Iris pigment epithelial cell (primary cell): ENCODE measurements around the gene MITF.

Experiments
- DNase-seq: peaks from one replicate; pipeline ENCODE4 v3.0.0-alpha.2; 2011; ENCODE audit warnings: low read depth

Gene MITF

DNA sequence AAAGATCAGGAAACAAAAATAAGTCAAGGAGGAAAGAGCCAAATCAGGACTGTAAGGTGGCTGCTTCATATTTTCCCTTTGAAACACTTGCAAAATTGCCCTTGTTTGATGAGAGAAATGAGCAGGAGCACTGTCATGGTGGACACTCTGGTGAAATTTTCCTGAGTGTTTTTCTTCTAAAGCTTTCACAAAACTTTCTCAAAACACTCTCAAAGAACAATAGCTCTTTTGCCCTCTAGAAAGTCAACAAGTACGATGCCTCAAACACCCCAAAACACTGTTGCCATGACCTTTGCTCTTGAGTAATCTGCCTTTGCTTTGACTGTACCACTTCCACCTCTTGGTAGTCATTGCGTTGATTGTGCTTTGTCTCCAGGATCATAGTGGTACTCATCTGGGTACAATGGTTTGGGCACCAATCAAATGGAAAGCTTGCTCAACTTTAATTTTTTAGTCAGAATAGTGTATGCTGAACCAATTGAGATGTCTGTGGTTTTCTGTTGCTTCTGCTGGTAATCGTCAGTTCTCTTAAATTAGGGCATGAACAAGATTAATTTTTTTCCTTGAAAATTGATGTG, 13.2 kb upstream of the MITF start:
- no peak for DNase-seq

DNA sequence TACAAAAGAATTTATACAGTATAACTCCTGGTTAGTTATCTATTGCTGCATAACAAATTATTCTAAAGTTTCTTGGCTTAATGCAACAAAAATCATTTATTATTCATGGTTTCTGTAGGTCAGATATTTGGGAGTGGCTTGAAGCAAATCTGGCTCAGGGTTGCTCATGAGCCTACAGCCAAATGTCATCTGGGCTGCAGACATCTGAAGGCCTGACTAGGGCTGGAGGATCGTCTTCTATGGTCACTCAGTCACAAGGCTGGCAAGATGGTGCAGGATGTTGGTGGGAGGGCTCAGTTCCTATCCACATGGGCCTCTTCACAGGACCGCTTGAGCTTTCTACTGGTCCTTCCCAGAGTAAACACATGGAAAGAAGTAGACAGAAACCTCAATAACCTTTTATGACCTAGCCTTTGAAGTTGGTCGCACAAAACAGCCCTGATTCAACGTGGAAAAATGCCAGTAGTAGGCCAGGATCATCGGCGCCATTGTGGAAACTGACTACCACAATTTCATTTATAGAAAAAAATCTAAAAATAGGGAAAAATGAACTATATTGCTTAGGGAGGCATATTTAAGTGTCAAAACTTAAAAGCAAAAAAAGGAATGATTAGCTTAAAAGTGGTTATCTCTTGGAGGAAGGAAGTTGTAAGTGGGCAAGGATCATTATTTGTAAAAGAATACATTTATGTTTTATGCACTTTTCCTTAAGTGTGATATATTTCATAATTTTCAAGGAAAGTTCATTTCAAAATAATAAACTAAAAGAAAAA, 9.9 kb upstream of the MITF start:
- no peak for DNase-seq

GRCh38 chr3:69731080-69731479, 8.2 kb upstream of the MITF start:
- DNase-seq, result no peak

DNA sequence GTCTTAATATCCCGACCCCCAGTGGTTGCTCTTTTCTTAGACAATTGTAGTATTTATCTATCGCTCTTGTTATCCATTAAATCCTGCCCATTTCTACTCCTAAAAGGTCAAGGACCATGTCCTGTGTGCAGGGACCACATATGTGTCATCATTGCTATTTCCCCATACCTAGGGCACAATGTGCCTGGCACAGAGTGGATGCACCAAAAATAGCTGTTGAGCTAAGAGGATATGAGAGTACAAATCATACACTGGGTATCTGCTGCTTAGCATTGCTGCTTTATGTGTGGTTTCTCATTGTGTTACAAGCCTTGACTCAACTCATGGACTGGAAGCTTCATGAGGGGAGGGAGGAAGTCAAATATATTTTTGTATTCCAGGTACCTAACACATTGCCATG, 3.4 kb upstream of the MITF start:
- no peak for DNase-seq

DNA sequence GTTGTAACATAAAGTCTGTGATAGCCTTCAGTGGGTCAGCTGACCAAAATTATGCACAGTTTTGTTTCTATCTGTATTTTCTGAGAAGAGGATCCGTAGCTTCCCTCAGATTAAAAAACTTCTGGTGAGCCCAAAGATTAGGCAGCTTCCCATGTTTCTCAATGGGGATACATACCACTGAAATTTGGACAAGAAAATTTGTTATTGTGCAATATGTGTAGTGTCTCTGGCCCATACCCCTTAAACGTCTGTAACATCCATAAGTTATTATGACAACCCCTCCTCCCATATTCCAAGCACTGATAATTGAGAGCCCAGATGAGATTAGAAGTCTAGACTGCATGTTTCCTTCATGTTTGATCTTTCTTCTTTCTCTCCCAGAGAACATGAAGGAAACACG, 1.9 kb upstream of the MITF start:
- no peak for DNase-seq

DNA sequence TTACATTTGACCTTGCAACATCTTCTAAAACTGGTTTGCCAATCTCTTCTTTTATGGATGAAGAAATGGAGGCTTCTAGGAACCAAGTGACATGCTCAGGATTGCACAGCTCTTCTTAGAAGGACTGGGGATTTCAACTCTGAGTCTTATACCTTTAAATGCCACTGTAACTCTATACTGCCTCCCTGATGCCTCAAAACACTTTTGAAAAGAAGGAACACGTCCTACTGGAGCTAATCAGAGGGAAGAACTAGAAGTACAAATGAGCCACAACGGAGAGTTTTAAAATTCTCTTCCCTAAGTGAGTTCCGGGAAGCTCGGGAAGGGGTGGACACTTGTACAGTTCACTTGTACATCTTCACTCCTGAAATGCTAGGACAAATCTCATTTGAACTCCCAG, 949 bp upstream of the MITF start:
- DNase-seq, result peak; percentile 32

GRCh38 chr3:69738859-69739203, 433 bp upstream of the MITF start:
- peak; percentile 26 for DNase-seq

DNA sequence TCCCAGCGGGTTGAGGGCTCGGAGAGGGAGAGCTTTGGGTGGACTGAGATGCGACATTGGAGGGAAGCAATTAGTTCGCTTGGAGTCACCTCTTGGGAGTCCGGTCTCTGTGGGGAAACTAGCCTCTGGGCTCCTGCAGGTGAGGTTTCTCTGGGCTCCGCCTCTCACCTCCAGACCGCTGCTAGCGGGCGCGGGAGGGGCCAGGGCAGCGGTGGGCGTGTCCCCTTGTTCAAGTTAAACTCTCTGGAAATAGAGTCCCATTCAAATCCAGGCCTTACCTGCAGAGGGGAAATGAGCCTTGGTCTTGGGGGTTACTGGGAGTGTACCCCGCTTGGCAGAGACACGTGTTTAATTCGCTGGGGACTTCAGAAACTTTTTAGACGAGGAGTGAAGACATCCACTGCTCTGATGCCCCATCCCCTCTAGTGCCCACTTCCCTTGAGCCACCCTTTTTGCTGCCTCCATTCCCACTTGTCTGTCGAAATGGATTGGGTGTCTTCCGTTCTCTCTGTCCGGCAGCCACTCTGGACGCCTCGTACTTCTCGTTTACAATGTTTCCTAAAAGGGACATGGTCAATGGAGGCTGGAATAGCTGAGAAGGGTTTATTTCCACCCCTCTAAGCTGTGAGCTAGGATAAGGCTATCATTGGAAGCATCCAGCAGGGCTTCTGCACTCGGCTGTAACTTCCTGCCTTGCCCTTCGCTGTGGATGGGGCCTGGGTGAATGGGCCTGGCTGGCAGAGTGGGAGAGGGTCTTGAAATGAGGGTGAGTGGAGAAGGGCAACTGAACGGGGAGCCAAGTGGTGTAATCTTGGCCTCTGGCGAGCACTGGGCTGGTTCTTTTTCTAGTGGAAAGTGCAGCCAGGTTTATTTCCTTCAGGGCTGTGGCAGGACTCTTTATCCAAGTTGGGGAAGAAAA, 1.1 kb downstream of the MITF start:
- DNase-seq, result no peak

- DNase-seq, result no peak
Observed at GRCh38 chr3:69741032-69741767, 1.9 kb downstream of the MITF start.

DNA sequence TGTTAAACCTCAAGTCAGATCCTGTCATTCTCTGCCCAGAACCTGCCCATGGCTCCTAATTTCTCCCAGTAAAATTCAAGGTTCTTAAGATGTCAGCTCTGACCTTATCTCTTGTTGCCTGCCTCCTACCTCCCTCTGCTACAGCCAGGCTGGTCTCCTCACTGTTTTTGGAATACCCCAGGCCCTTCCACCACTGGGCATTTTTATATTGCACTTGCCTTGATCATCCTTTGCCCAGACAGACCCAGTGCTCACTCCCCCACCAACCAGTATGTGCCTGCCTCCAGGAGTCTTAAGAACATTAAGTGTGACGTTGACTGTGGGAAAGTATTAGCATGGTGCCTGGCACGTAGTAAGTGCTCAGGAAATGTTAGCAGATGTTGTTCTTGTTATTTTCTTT, 3.1 kb downstream of the MITF start:
- DNase-seq, result no peak

GRCh38 chr3:69743975-69744906, 5.0 kb downstream of the MITF start:
- DNase-seq, result no peak

DNA sequence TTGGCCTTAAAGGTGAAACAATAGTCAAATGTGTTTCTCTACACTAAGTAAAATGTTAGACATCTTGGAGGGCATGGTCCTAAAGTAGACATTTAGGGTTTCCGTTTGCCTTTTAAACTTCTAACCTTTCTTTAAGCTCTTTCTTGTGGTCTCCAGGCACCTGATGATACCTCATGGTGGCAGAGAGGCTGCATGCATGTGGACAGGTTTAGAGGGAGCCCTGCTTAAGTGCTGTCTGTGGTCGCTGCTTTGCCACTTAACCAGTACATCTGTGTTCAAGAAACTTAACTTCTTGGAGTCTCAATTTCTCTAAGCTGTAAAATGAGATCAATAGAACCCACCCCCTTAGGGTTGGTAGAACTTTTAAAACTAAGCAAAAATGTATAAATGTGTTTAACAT, 6.2 kb downstream of the MITF start:
- no peak for DNase-seq

DNA sequence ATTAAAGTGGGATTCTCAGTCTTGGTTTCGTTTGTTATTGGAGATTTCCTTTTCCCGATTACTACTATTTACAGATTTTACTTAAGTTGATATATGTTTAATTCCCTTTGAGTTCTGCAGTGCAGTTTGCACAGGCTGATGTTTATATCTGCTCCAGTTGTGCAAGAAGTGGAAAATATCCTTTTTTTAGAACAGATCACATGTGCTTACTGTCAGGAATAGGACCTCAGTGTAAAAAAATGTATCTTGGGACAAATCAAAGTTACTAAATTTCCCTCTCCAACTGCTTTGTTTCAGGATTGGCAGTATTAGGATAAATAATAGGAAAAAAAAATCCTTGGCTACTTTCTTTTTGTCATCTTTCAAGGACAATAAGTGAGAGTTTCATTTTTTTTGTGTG, 6.9 kb downstream of the MITF start:
- peak; percentile 56 for DNase-seq

DNA sequence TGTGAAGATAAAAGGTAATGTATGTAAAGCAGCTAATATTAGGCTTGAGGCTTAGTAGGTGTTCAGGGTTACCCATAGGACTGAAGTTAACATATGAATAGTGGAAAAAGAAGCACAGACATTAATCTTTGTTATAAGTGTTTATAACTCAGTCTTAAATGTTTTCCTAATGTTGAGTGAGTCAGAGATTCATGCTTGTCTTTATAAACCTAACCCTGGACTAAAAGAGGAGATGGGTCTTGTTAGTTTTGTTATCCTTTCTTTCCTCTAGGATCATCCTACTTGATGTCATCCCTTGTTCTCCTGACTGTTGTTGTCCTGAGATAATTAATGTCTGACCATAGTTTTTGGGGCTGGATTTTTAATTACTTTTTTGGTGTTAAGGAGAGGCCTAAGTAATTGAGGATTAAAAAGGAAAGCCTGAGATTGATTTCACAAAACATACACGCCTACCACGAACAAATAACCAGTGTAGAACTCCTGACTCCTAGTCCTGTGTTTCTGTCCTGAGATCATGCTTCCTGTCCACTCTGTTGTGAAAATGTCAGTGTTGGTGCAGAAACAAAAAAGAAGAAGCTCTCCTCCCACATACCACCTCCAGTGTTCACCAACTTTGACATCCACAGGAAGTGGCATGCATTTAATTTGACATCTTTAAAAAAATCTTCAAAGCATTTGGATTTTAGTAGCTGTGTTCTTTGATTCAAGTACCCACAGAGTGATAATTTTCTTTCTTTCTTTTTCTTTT, 8.4 kb downstream of the MITF start:
- DNase-seq, result no peak

GRCh38 chr3:69748503-69748902, 9.2 kb downstream of the MITF start:
- DNase-seq, result no peak

- no peak for DNase-seq
Observed at GRCh38 chr3:69749461-69749860, 10.2 kb downstream of the MITF start.

GRCh38 chr3:69750549-69750948, 11.3 kb downstream of the MITF start:
- DNase-seq, result no peak

DNA sequence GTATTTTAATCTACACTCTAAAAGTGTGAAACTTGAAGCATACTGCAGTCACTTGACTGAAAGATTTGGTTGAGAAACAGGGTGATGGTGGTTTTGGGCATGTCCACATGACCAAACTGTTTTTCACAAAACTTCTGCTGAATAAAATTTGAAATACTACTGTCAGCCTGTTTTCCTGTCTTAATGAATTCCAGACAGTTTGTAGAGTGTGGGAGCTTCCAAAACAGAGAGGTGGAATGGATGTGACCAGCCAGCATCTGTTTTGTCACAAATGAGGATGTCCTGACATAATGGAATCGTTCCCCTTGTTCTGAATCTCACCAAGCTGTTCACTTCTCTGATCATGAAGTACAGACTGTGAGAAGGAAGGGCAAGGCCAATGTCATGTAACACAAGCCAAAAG, 11.8 kb downstream of the MITF start:
- no peak for DNase-seq

DNA sequence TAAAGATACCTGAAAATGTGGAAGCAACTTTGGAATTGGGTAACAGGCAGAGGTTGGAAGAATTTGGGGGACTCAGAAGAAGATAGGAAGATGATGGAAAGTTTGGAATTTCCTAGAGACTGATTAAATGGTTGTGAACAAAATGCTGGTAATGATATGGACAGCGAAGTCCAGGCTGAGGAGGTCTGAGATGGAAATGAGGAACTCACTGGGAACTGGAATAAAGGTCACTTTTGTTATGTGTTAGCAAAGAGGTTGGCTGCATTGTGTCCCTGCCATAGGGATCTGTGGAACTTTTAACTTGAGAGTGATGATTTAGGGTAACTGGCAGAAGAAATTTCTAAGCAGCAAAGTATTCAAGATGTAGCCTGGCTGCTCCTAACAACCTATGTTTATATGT, 13.0 kb downstream of the MITF start:
- DNase-seq, result no peak

DNA sequence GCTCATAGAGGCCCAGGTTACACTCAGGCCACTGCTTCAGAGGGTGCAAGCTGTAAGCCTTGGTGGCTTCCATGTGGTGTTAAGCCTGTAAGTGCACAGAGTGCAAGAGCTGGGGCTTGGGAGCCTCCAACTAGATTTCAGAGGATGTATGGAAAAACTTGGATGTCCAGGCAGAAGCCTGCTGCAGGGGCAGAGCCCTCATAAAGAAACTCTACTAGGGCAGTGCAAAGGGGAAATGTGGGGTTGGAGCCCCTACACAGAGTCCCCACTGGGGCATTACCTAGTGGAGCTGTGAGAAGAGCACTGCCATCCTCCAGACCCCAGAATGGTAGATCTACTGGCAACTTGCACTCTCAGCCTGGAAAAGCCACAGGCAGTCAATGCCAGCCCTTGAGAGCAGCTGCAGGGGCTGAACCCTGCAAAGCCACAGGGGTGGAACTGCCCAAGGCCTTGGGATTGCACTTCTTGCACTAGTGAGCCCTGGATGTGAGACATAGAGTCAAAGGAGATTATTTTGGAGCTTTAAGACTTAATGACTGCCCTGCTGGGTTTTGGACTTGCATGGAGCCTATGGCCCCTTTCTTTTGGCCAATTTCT, 14.0 kb downstream of the MITF start:
- DNase-seq, result no peak
